GM12878 (cell line): ENCODE measurements around the gene FRYL. TPM values are rescaled to one million over a fixed set of nuclear protein-coding genes. Genes with fewer than 3 reads are reported as not detected.
A peak's percentile ranks its signal among the peaks of the same experiment; 100 is the strongest.

Experiments
- ATF7 ChIP-seq: fragments of 450-650 bp; IDR thresholded peaks from 2 replicates; pipeline ENCODE4 v1.6.1; 2016; ENCODE audit warnings: low read depth, mild to moderate bottlenecking
- CREB1 ChIP-seq: IDR thresholded peaks from 2 replicates; pipeline ENCODE4 v1.6.1; 2012; ENCODE audit warnings: low read depth, mild to moderate bottlenecking, inconsistent platforms
- CREM ChIP-seq: IDR thresholded peaks from 2 replicates; pipeline ENCODE4 v1.6.1; 2014; ENCODE audit warnings: antibody characterized with exemption, low read depth
- EP300 ChIP-seq, 2 experiments: fragments of 150-350 bp in 1 of 2; IDR thresholded peaks; 2 replicates each; pipeline ENCODE4 v1.6.1; 2011 to 2012; ENCODE audit warnings: low read depth in 2 of 2, low read length in 2 of 2, borderline replicate concordance in 1 of 2, improper control_type of control experiment in 1 of 2, inconsistent platforms in 1 of 2; ENCODE audit not compliant: control insufficient read depth in 1 of 2
- ETV6 ChIP-seq, 2 experiments: fragments of 450-650 bp in 1 of 2; IDR thresholded peaks in 1 of 2; conservative IDR thresholded peaks in 1 of 2; 2 replicates each; pipeline ENCODE4 v1.6.1; 2014; ENCODE audit warnings: antibody characterized with exemption in 1 of 2, borderline replicate concordance in 1 of 2, low read depth in 1 of 2, mild to moderate bottlenecking in 1 of 2, moderate library complexity in 1 of 2
- IRF4 ChIP-seq: IDR thresholded peaks from 2 replicates; pipeline ENCODE4 v1.6.1; 2011; ENCODE audit warnings: low read depth, low read length
- MEF2A ChIP-seq: IDR thresholded peaks from 2 replicates; pipeline ENCODE4 v1.6.1; 2011; ENCODE audit warnings: low read depth, mild to moderate bottlenecking, low read length, moderate library complexity; ENCODE audit not compliant: insufficient read depth
- MEF2B ChIP-seq: fragments of 450-650 bp; IDR thresholded peaks from 2 replicates; pipeline ENCODE4 v1.6.1; 2018; ENCODE audit warnings: mild to moderate bottlenecking, moderate library complexity; ENCODE audit not compliant: partially characterized antibody, poor library complexity, severe bottlenecking
- MTA3 ChIP-seq: IDR thresholded peaks from 2 replicates; pipeline ENCODE4 v1.6.1; 2012; ENCODE audit warnings: low read length, inconsistent platforms, borderline replicate concordance
- POLR2AphosphoS5 ChIP-seq: IDR thresholded peaks from 2 replicates; pipeline ENCODE4 v1.6.1; 2011; ENCODE audit warnings: mild to moderate bottlenecking, low read length, inconsistent platforms
- RELA ChIP-seq: fragments of 450-650 bp; IDR thresholded peaks from 2 replicates; pipeline ENCODE4 v1.8.0; 2014; ENCODE audit warnings: borderline replicate concordance; ENCODE audit not compliant: partially characterized antibody
- RUNX3 ChIP-seq: IDR thresholded peaks from 2 replicates; pipeline ENCODE4 v1.6.1; 2012; ENCODE audit warnings: low read length, inconsistent platforms
- SKIL ChIP-seq: fragments of 450-650 bp; IDR thresholded peaks from 2 replicates; pipeline ENCODE4 v1.6.1; 2017; ENCODE audit warnings: mild to moderate bottlenecking, low read depth, inconsistent platforms; ENCODE audit not compliant: poor library complexity, severe bottlenecking
- SREBF2 ChIP-seq: IDR thresholded peaks from 2 replicates; pipeline ENCODE4 v1.6.1; 2012; ENCODE audit warnings: mild to moderate bottlenecking, low read length
- STAT3 ChIP-seq: IDR thresholded peaks from 2 replicates; pipeline ENCODE4 v1.6.1; 2011; ENCODE audit warnings: low read depth, low read length, improper control_type of control experiment
- TCF12 ChIP-seq: IDR thresholded peaks from 2 replicates; pipeline ENCODE4 v1.6.1; 2011; ENCODE audit warnings: low read depth, mild to moderate bottlenecking, low read length
- TCF7 ChIP-seq: IDR thresholded peaks from 2 replicates; pipeline ENCODE4 v1.6.1; 2014; ENCODE audit warnings: antibody characterized with exemption, borderline replicate concordance
- ZBED1 ChIP-seq: IDR thresholded peaks from 2 replicates; pipeline ENCODE4 v1.6.1; 2016; ENCODE audit warnings: borderline replicate concordance
- ZNF217 ChIP-seq: fragments of 450-650 bp; IDR thresholded peaks from 2 replicates; pipeline ENCODE4 v1.6.1; 2017; ENCODE audit warnings: antibody characterized with exemption, mild to moderate bottlenecking
- ZNF622 ChIP-seq: fragments of 450-650 bp; IDR thresholded peaks from 2 replicates; pipeline ENCODE4 v1.6.1; 2017; ENCODE audit warnings: mild to moderate bottlenecking, inconsistent platforms
- polyA plus RNA-seq, 11 experiments: library from polyadenylated mRNA; depleted of rRNA in 4 of 11; unstranded in 6 of 11; stranded (reverse) in 5 of 11; fragments of >200 nt; fragmentation: Nextera tagmentation in 4 of 11; fragmentation: Illumina TruSeq in 1 of 11; extraction: Ambion mirVana in 4 of 11; extraction: Trizol in 1 of 11; gene quantifications; 1 replicate in 1 of 11; 2 replicates in 10 of 11; pipeline versions ENCODE4 v1.2.1 to v1.2.3, GENCODE V29; 2011 to 2016; ENCODE audit warnings: inconsistent platforms in 2 of 11, missing spikeins in 2 of 11, low read depth in 1 of 11
- total RNA-seq, 4 experiments: library from RNA; depleted of rRNA in 3 of 4; stranded (reverse); fragments of >200 nt in 3 of 4; fragmentation: Illumina TruSeq in 1 of 4; extraction: Trizol in 1 of 4; gene quantifications; 2 replicates each; pipeline versions ENCODE4 v1.2.1 to v1.2.3, GENCODE V29; 2013 to 2021
- TF ChIP-seq, protein P1 (sequence below): IDR thresholded peaks from 2 replicates; pipeline ENCODE4 v1.6.1; 2011; ENCODE audit warnings: low read depth, mild to moderate bottlenecking, low read length, moderate library complexity, borderline replicate concordance; ENCODE audit errors: extremely low read depth

Gene FRYL
- total and polyA plus RNA-seq, 10 of the 15 experiments (the other 5 are each of a cell fraction or from before 2014, with no cell fraction given) = 10.3 to 50.6 (median 28.7) TPM

- TF ChIP-seq CREB1 (0 out of 2 replicates have a peak, but pooled peaks have one; percentile 15), ZNF217 (peak; percentile 60; the same call in 1 of the 2 replicates), MEF2A (peak; percentile 96), TCF12 (no peak), STAT3 (no peak), SREBF2 (no peak), ATF7 (peak; percentile 50; the same call in 1 of the 2 replicates), ETV6 (conservative IDR thresholded peaks at IDR 0.05 in 1 of 2, IDR thresholded peaks at IDR 0.05 in 1 of 2; ENCODE audit: borderline replicate concordance in 1 of 2, low read depth in 1 of 2) (peak in 1 of 2 experiments; percentile 74; a peak in 1 of 4 replicates), EP300 (IDR thresholded peaks at IDR 0.05; ENCODE audit: borderline replicate concordance in 1 of 2, control insufficient read depth in 1 of 2, low read depth in 2 of 2, low read length in 2 of 2) (peak in 1 of 2 experiments; percentile 75; a peak in 1 of 4 replicates), MEF2B (peak; percentile 94), ZBED1 (0 out of 2 replicates have a peak, but pooled peaks have one; percentile 38), RUNX3 (peak; percentile 60), ZNF622 (no peak), CREM (peak; percentile 63; the same call in 1 of the 2 replicates), TCF7 (peak; percentile 35; the same call in 1 of the 2 replicates), RELA (no peak), SKIL (peak; percentile 73), POLR2AphosphoS5 (no peak), MTA3 (peak; percentile 75; the same call in 1 of the 2 replicates), IRF4 (0 out of 2 replicates have a peak, but pooled peaks have one; percentile 18)
- TF ChIP-seq, protein P1, sequence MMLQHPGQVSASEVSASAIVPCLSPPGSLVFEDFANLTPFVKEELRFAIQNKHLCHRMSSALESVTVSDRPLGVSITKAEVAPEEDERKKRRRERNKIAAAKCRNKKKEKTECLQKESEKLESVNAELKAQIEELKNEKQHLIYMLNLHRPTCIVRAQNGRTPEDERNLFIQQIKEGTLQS = no peak
These were observed 280.5 kb downstream of the FRYL start (continued) for GRCh38 chr4:48499551-48500066.
